GM12878 (cell line): ENCODE data around the gene ALG2.
A peak's percentile ranks its signal among the peaks of the same experiment; 100 is the strongest.

Experiments used
- CHD1 ChIP-seq: IDR thresholded peaks from 2 replicates; pipeline ENCODE4 v1.6.1; 2012; ENCODE audit warnings: low read depth, low read length, improper control_type of control experiment
- CTCF ChIP-seq, 3 experiments: IDR thresholded peaks in 2 of 3; conservative IDR thresholded peaks in 1 of 3; 2 replicates each; pipeline ENCODE4 v1.5.1; 2011; ENCODE audit warnings: low read depth in 3 of 3, low read length in 3 of 3, mild to moderate bottlenecking in 3 of 3, control low read depth in 2 of 3, moderate library complexity in 2 of 3, inconsistent platforms in 1 of 3, mixed read lengths in 1 of 3; ENCODE audit not compliant: control insufficient read depth in 2 of 3, insufficient read depth in 1 of 3; ENCODE audit errors: extremely low read depth in 1 of 3
- IRF5 ChIP-seq: fragments of 450-650 bp; IDR thresholded peaks from 2 replicates; pipeline ENCODE4 v1.6.1; 2017; ENCODE audit warnings: borderline replicate concordance
- MXI1 ChIP-seq: fragments of 150-350 bp; IDR thresholded peaks from 2 replicates; pipeline ENCODE4 v1.6.1; 2011; ENCODE audit warnings: low read depth, mild to moderate bottlenecking, inconsistent platforms, low read length, improper control_type of control experiment
- NFIC ChIP-seq: IDR thresholded peaks from 2 replicates; pipeline ENCODE4 v1.6.1; 2012; ENCODE audit warnings: low read depth, mild to moderate bottlenecking, inconsistent platforms, low read length, moderate library complexity
- POLR2A ChIP-seq: IDR thresholded peaks from 2 replicates; pipeline ENCODE4 v1.6.1; 2011; ENCODE audit warnings: low read depth, mild to moderate bottlenecking, low read length
- POLR2AphosphoS2 ChIP-seq: IDR thresholded peaks from 2 replicates; pipeline ENCODE4 v1.6.1; 2011; ENCODE audit warnings: low read depth, mild to moderate bottlenecking, low read length, improper control_type of control experiment, moderate library complexity
- SREBF2 ChIP-seq: IDR thresholded peaks from 2 replicates; pipeline ENCODE4 v1.6.1; 2012; ENCODE audit warnings: mild to moderate bottlenecking, low read length

GRCh38 chr9:99239341-99240060, 17.8 kb upstream of the ALG2 start:
- TF ChIP-seq CTCF (IDR thresholded peaks at IDR 0.05 in 2 of 3, conservative IDR thresholded peaks at IDR 0.05 in 1 of 3; ENCODE audit: control insufficient read depth in 2 of 3, extremely low read depth in 1 of 3, insufficient read depth in 1 of 3, low read depth in 3 of 3, low read length in 3 of 3) (no peak), NFIC (0 out of 2 replicates have a peak, but pooled peaks have one; percentile 37), POLR2AphosphoS2 (no peak), MXI1 (no peak), SREBF2 (no peak), POLR2A (no peak), CHD1 (no peak), IRF5 (no peak)
